Measurements from ENCODE around the gene IGDCC3.
A peak's percentile ranks its signal among the peaks of the same experiment; 100 is the strongest.

IGDCC3 gene

DNA sequence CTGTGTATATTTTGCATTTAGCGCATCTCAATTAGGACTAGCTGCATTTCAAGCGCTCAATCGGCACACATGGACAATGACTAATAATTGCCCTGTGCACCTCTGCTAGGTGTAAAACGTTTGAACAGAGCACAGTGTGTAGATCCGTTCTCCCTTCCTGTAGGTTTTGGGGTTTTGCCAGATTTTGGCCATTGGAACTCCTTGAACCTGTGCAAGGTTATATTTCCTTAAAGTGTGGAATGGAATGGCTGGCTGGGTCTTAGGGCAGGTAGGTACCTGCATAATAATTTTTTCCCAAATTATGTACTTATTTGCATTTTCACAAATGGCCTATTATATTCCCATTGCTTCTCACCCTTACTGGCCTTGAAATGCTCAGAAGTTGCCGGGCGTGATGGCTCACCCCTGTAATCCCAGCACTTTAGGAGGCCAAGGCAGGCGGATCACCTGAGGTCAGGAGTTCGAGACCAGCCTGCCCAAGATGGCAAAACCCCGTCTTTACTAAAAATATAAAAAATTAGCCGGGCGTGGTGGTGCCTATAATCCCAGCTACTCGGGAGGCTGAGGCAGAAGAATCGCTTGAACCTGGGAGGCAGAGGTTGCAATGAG, 72.5 kb downstream of the IGDCC3 start:
- Histone ChIP-seq H3K23ac (ENCODE audit: low read length) (no peak overlapping the region), H3K4me2 (ENCODE audit: low read length) (no peak overlapping the region), H2AFZ (ENCODE audit: insufficient read depth, low read length, poor library complexity) (no peak overlapping the region), H3K36me3 (ENCODE audit: control insufficient read depth in 1 of 2, insufficient read depth in 2 of 2, low read length in 2 of 2) (no peaks in the 10 kb centered on the region), H3K4ac (ENCODE audit: low read depth, low read length) (no peak overlapping the region), H4K12ac (ENCODE audit: low read depth, low read length) (no peak overlapping the region), H2BK120ac (ENCODE audit: insufficient read depth, low read length, poor library complexity) (no peak overlapping the region), H3K9me3 (ENCODE audit: insufficient read depth, low read depth, low read length) (no peaks in the 10 kb centered on the region), H2BK5ac (ENCODE audit: low read depth, low read length, poor library complexity) (no peak overlapping the region), H3K27me3 (ENCODE audit: insufficient read depth, low read length) (no peaks in the 10 kb centered on the region), H3K79me1 (ENCODE audit: low read length) (peaks cover 9% of the 10 kb centered on the region), H2AK5ac (ENCODE audit: low read length) (no peak overlapping the region), H3K4me3 (ENCODE audit: low read depth, low read length) (no peak overlapping the region), H3K9ac (ENCODE audit: low read length) (no peak overlapping the region), H3K4me1 (ENCODE audit: control insufficient read depth in 1 of 2, insufficient read depth in 2 of 2, low read length in 2 of 2) (peaks cover 3 to 4% of the 10 kb centered on the region in 2 experiments), H3K27ac (ENCODE audit: low read depth, low read length) (no peak overlapping the region), H3K18ac (ENCODE audit: low read length) (no peak overlapping the region), H4K8ac (ENCODE audit: low read depth, low read length) (no peak overlapping the region), H3K79me2 (ENCODE audit: control insufficient read depth, insufficient read depth, low read length, poor library complexity) (no peaks in the 10 kb centered on the region), H4K91ac (ENCODE audit: low read depth, low read length) (no peak overlapping the region), H2BK12ac (ENCODE audit: low read length) (no peak overlapping the region), H3K14ac (ENCODE audit: low read length) (no peak overlapping the region)
- DNase-seq, result no peak
- no CpG with 5 or more reads among the region's 14 CpGs for WGBS (ENCODE audit: extremely low coverage, insufficient coverage, insufficient read length)

DNA sequence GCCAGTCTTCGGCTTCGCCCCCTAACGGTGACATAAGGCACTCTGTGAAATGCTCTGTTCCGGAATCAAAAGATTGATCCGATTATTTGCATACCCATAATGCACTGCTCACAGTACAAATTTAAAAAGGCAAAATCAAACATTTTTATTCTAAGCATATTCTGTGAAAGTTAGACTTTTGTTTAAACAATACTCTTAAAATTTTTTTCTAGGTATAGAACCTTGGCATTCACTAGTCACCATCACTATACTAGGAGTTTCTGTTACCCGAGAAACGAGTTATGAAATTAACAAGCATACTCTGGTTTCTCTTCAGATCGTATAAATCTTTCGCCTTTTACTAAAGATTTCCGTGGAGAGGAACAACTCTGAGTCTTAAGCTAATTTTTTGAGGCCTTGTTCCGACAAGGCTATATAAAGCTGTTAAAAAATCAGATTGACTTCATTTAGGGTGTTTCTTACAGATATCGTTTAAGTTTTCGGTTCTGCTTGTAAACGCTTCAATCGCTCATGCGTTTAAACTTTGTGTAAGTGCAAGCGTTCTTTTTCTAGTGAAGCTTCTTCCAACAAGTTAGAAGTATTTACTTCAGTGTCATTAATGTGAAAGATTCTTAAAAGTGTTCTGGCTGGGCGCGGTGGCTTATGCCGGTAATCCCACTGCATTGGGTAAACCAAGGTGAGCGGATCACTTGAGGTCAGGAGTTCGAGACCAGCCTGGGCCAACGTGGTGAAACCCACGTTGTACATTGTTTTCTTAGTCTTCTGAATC, 73.2 kb downstream of the IGDCC3 start, which contains the start of gene RNU5B-1:
TSS of gene RNU5B-1 (plus strand) at position 297 of the 769 bp plus-strand sequence.
- H3K23ac ChIP-seq (ENCODE audit: low read length), result no peak within 1 kb of the TSS
- H2BK120ac ChIP-seq (ENCODE audit: insufficient read depth, low read length, poor library complexity), result peak within 1 kb of the TSS; percentile 81
- peak within 1 kb of the TSS; percentile 81 for H4K91ac ChIP-seq (ENCODE audit: low read depth, low read length)
- H2BK12ac ChIP-seq (ENCODE audit: low read length), result peak within 1 kb of the TSS; percentile 69
- no peaks in the 10 kb centered on the region for H3K9me3 ChIP-seq (ENCODE audit: insufficient read depth, low read depth, low read length)
- no peaks in the 10 kb centered on the region for H3K27me3 ChIP-seq (ENCODE audit: insufficient read depth, low read length)
- H4K8ac ChIP-seq (ENCODE audit: low read depth, low read length), result peak within 1 kb of the TSS; percentile 92
- H3K79me1 ChIP-seq (ENCODE audit: low read length), result peaks cover 9% of the 10 kb centered on the region
- H2AK5ac ChIP-seq (ENCODE audit: low read length), result no peak within 1 kb of the TSS
- no peaks in the 10 kb centered on the region for H3K36me3 ChIP-seq (ENCODE audit: control insufficient read depth in 1 of 2, insufficient read depth in 2 of 2, low read length in 2 of 2)
- H3K27ac ChIP-seq (ENCODE audit: low read depth, low read length), result peak within 1 kb of the TSS; percentile 94
- peak within 1 kb of the TSS; percentile 74 for H2BK5ac ChIP-seq (ENCODE audit: low read depth, low read length, poor library complexity)
- peak within 1 kb of the TSS; percentile 56 for H3K18ac ChIP-seq (ENCODE audit: low read length)
- H3K14ac ChIP-seq (ENCODE audit: low read length), result peak within 1 kb of the TSS; percentile 75
- H3K4ac ChIP-seq (ENCODE audit: low read depth, low read length), result peak within 1 kb of the TSS; percentile 47
- H3K4me3 ChIP-seq (ENCODE audit: low read depth, low read length), result no peak within 1 kb of the TSS
- H4K12ac ChIP-seq (ENCODE audit: low read depth, low read length), result peak within 1 kb of the TSS; percentile 59
- peak within 1 kb of the TSS; percentile 77 for H3K9ac ChIP-seq (ENCODE audit: low read length)
- DNase-seq, result peak; percentile 90 to 97
- H2AFZ ChIP-seq (ENCODE audit: insufficient read depth, low read length, poor library complexity), result peak within 1 kb of the TSS; percentile 66
- WGBS (ENCODE audit: extremely low coverage, insufficient coverage, insufficient read length), result no CpG with 5 or more reads among the region's 24 CpGs
- H3K79me2 ChIP-seq (ENCODE audit: control insufficient read depth, insufficient read depth, low read length, poor library complexity), result no peaks in the 10 kb centered on the region
- H3K4me1 ChIP-seq (ENCODE audit: control insufficient read depth in 1 of 2, insufficient read depth in 2 of 2, low read length in 2 of 2), result peaks cover 3 to 4% of the 10 kb centered on the region in 2 experiments
- peak within 1 kb of the TSS; percentile 80 for H3K4me2 ChIP-seq (ENCODE audit: low read length)

DNA sequence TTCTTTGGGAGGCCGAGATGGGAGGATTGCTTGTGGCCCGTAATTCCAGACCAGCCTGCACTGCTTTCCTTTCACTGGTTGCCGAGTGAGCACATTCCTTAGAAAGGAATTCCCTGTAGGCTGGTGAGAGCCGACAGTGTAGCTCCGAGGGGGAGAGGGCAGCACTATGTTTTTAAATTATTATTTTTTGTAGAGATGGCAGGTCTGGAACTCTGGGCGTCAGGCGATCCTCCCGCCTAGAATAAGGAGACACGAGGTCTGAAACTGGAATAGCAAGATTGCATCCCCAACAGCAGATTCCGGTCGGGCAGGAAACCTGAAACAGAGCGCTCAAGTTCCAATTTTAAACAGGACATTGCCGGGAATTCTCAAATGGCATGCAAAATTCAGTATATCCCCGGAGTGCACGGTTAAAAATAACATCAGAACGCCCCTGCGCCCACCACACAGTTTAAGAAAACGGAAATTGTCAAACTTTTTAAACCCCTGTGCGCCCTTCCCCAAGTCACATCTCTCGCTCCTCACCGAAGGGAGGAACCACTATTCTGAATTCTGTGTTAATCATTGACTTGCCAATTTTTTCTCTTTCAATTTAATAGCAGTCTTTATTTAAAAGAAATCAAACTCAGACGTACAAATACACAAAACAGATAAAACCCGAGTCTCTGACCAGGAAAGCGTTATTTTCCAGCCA, 74.0 kb downstream of the IGDCC3 start:
- H2BK5ac ChIP-seq (ENCODE audit: low read depth, low read length, poor library complexity), result peak overlapping the region; percentile 74
- H3K27me3 ChIP-seq (ENCODE audit: insufficient read depth, low read length), result no peaks in the 10 kb centered on the region
- peak; percentile 55 to 77 for DNase-seq
- H2BK120ac ChIP-seq (ENCODE audit: insufficient read depth, low read length, poor library complexity), result peak overlapping the region; percentile 81
- H3K79me2 ChIP-seq (ENCODE audit: control insufficient read depth, insufficient read depth, low read length, poor library complexity), result no peaks in the 10 kb centered on the region
- H3K4ac ChIP-seq (ENCODE audit: low read depth, low read length), result peak overlapping the region; percentile 47
- peak overlapping the region; percentile 80 for H3K4me2 ChIP-seq (ENCODE audit: low read length)
- H2BK12ac ChIP-seq (ENCODE audit: low read length), result peak overlapping the region; percentile 69
- no peaks in the 10 kb centered on the region for H3K36me3 ChIP-seq (ENCODE audit: control insufficient read depth in 1 of 2, insufficient read depth in 2 of 2, low read length in 2 of 2)
- peak overlapping the region; percentile 92 for H4K8ac ChIP-seq (ENCODE audit: low read depth, low read length)
- peak overlapping the region; percentile 81 for H4K91ac ChIP-seq (ENCODE audit: low read depth, low read length)
- no peak overlapping the region for H3K4me3 ChIP-seq (ENCODE audit: low read depth, low read length)
- H2AFZ ChIP-seq (ENCODE audit: insufficient read depth, low read length, poor library complexity), result peak overlapping the region; percentile 66
- no peaks in the 10 kb centered on the region for H3K9me3 ChIP-seq (ENCODE audit: insufficient read depth, low read depth, low read length)
- peak overlapping the region; percentile 75 for H3K14ac ChIP-seq (ENCODE audit: low read length)
- no peak overlapping the region for H3K23ac ChIP-seq (ENCODE audit: low read length)
- no peak overlapping the region for H2AK5ac ChIP-seq (ENCODE audit: low read length)
- peak overlapping the region; percentile 94 for H3K27ac ChIP-seq (ENCODE audit: low read depth, low read length)
- H4K12ac ChIP-seq (ENCODE audit: low read depth, low read length), result peak overlapping the region; percentile 59
- H3K79me1 ChIP-seq (ENCODE audit: low read length), result peaks cover 9% of the 10 kb centered on the region
- peaks cover 3 to 4% of the 10 kb centered on the region in 2 experiments for H3K4me1 ChIP-seq (ENCODE audit: control insufficient read depth in 1 of 2, insufficient read depth in 2 of 2, low read length in 2 of 2)
- no CpG with 5 or more reads among the region's 24 CpGs for WGBS (ENCODE audit: extremely low coverage, insufficient coverage, insufficient read length)
- H3K9ac ChIP-seq (ENCODE audit: low read length), result peak overlapping the region; percentile 77
- peak overlapping the region; percentile 56 for H3K18ac ChIP-seq (ENCODE audit: low read length)

DNA sequence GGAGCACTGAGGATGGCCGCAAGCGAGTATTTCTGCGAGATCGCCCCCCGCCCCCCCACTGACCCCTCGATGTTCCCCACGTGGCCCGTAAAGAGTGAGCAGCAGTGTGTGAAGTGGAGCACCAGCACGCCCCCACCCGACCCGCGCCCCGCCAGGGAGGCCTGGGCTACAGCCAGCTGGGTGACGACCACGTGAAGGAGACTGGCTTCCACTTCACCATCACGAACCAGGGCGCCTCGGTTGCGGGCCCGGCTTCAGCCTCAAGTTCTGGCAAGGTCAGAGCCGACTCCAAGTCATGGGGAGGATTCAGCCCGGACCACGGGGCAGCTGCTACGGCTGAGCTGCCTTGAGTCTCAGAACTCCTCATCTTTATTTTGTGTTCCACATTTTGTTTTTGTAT, 75.7 kb downstream of the IGDCC3 start:
- Histone ChIP-seq H3K27me3 (ENCODE audit: insufficient read depth, low read length) (no peaks in the 10 kb centered on the region), H2BK12ac (ENCODE audit: low read length) (peak overlapping the region; percentile 19), H3K9me3 (ENCODE audit: insufficient read depth, low read depth, low read length) (no peaks in the 10 kb centered on the region), H3K9ac (ENCODE audit: low read length) (no peak overlapping the region), H2BK5ac (ENCODE audit: low read depth, low read length, poor library complexity) (no peak overlapping the region), H4K8ac (ENCODE audit: low read depth, low read length) (no peak overlapping the region), H2AFZ (ENCODE audit: insufficient read depth, low read length, poor library complexity) (no peak overlapping the region), H3K4me3 (ENCODE audit: low read depth, low read length) (no peak overlapping the region), H3K79me1 (ENCODE audit: low read length) (peaks cover 9% of the 10 kb centered on the region), H3K4me2 (ENCODE audit: low read length) (no peak overlapping the region), H3K23ac (ENCODE audit: low read length) (no peak overlapping the region), H3K4ac (ENCODE audit: low read depth, low read length) (no peak overlapping the region), H3K79me2 (ENCODE audit: control insufficient read depth, insufficient read depth, low read length, poor library complexity) (no peaks in the 10 kb centered on the region), H3K36me3 (ENCODE audit: control insufficient read depth in 1 of 2, insufficient read depth in 2 of 2, low read length in 2 of 2) (no peaks in the 10 kb centered on the region), H2AK5ac (ENCODE audit: low read length) (no peak overlapping the region), H4K12ac (ENCODE audit: low read depth, low read length) (no peak overlapping the region), H3K18ac (ENCODE audit: low read length) (no peak overlapping the region), H4K91ac (ENCODE audit: low read depth, low read length) (no peak overlapping the region), H3K4me1 (ENCODE audit: control insufficient read depth in 1 of 2, insufficient read depth in 2 of 2, low read length in 2 of 2) (peaks cover 3 to 4% of the 10 kb centered on the region in 2 experiments), H2BK120ac (ENCODE audit: insufficient read depth, low read length, poor library complexity) (no peak overlapping the region), H3K14ac (ENCODE audit: low read length) (no peak overlapping the region), H3K27ac (ENCODE audit: low read depth, low read length) (no peak overlapping the region)
- no peak for DNase-seq
- WGBS (ENCODE audit: extremely low coverage, insufficient coverage, insufficient read length), result no CpG with 5 or more reads among the region's 24 CpGs

Measured in trophoblast cell (in vitro differentiated cells and primary cell).